Osteocyte (in vitro differentiated cells): ENCODE results near the gene PCK1. TPM values are rescaled to one million over a fixed set of nuclear protein-coding genes. Genes with fewer than 3 reads are reported as not detected.

Experiments used
- DNase-seq: peaks from one replicate; pipeline ENCODE4 v3.0.0; 2021; ENCODE audit warnings: mixed read lengths; ENCODE audit not compliant: unreplicated experiment; ENCODE audit errors: extremely low spot score
- H3K27ac Mint-ChIP-seq: one replicate; pipeline ENCODE4 v1.8.0; 2021; ENCODE audit warnings: mild to moderate bottlenecking, mixed read lengths; ENCODE audit not compliant: unreplicated experiment
- H3K27me3 Mint-ChIP-seq: one replicate; pipeline ENCODE4 v1.8.0; 2021; ENCODE audit warnings: mixed read lengths; ENCODE audit not compliant: unreplicated experiment
- H3K36me3 Mint-ChIP-seq: one replicate; pipeline ENCODE4 v1.8.0; 2021; ENCODE audit warnings: mixed read lengths; ENCODE audit not compliant: unreplicated experiment
- H3K4me1 Mint-ChIP-seq: one replicate; pipeline ENCODE4 v1.8.0; 2021; ENCODE audit warnings: mixed read lengths; ENCODE audit not compliant: unreplicated experiment
- H3K4me3 Mint-ChIP-seq: one replicate; pipeline ENCODE4 v1.8.0; 2021; ENCODE audit warnings: mild to moderate bottlenecking, moderate library complexity, mixed read lengths; ENCODE audit not compliant: unreplicated experiment
- H3K9me3 Mint-ChIP-seq: one replicate; pipeline ENCODE4 v1.8.0; 2021; ENCODE audit warnings: mixed read lengths; ENCODE audit not compliant: unreplicated experiment
- CTCF ChIP-seq: fragments of 200-600 bp; sonication (generic); IDR thresholded peaks from 2 replicates; pipeline ENCODE4 v1.5.0; 2021; ENCODE audit warnings: antibody characterized with exemption, mild to moderate bottlenecking, moderate library complexity
- total RNA-seq: library from RNA; stranded (reverse); gene quantifications from 2 replicates; pipeline ENCODE4 v1.2.1, GENCODE V29; 2021

Gene PCK1
- total RNA-seq, 1 donor from 2014 or later, result not detected

DNA sequence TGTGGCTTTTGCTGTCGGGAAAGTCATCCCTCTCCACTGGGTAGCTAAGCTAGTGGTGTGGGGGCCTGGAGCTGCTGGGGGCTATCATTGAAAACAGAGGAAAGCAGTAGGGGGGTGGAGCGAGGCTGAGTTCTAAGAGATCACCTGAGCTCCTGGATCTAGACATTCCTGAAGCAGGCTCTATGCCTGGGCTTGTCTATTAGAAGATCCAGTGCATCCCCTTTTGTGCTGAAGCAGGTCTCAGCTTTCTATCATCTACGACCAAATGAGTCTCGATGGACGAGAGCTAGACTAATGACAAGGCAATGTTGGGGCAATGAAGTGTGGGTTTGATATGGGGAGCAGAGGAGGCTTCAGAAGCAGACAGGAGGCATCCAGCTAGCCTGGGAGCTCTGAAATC, 40.8 kb downstream of the PCK1 start:
- Mint-ChIP-seq H3K4me3 (no peak overlapping the region), H3K27ac (no peak overlapping the region), H3K27me3 (peaks cover 9% of the 10 kb centered on the region), H3K9me3 (no peaks in the 10 kb centered on the region), H3K36me3 (no peaks in the 10 kb centered on the region), H3K4me1 (peaks cover 1% of the 10 kb centered on the region)
- TF ChIP-seq CTCF, result no peak
- DNase-seq, result no peak

GRCh38 chr20:57603120-57603519, 42.2 kb downstream of the PCK1 start:
- H3K4me3 Mint-ChIP-seq, result no peak overlapping the region
- H3K4me1 Mint-ChIP-seq, result no peaks in the 10 kb centered on the region

DNA sequence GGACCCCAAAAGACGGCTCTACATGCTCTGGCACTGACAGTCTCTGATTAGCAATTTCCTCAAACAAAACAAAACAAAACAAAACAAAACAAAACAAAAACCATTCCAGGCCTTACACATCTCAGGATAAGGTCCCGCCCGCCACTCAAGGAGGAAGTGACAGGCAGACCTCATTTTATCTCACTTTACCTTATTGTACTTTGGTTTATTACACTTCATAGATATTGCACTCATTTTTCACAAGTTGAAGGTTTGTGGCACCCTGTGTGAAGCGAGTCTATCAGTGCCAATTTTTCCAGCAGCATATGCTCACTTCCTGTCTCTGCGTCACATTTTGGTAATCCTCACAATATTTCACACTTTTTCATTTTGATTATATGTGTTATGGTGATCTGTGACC, 44.1 kb downstream of the PCK1 start:
- no peak overlapping the region for H3K27ac Mint-ChIP-seq
- H3K9me3 Mint-ChIP-seq, result no peaks in the 10 kb centered on the region
- no peak for TF ChIP-seq CTCF
- H3K4me1 Mint-ChIP-seq, result no peaks in the 10 kb centered on the region
- H3K27me3 Mint-ChIP-seq, result peaks cover 33% of the 10 kb centered on the region
- H3K4me3 Mint-ChIP-seq, result no peak overlapping the region
- DNase-seq, result no peak
- H3K36me3 Mint-ChIP-seq, result no peaks in the 10 kb centered on the region

More at GRCh38 chr20:57603120-57603519, 42.2 kb downstream of the PCK1 start:
- Mint-ChIP-seq H3K27me3 (peaks cover 21% of the 10 kb centered on the region), H3K27ac (no peak overlapping the region), H3K9me3 (no peaks in the 10 kb centered on the region), H3K36me3 (no peaks in the 10 kb centered on the region)
- DNase-seq, result no peak
- TF ChIP-seq CTCF, result no peak

DNA sequence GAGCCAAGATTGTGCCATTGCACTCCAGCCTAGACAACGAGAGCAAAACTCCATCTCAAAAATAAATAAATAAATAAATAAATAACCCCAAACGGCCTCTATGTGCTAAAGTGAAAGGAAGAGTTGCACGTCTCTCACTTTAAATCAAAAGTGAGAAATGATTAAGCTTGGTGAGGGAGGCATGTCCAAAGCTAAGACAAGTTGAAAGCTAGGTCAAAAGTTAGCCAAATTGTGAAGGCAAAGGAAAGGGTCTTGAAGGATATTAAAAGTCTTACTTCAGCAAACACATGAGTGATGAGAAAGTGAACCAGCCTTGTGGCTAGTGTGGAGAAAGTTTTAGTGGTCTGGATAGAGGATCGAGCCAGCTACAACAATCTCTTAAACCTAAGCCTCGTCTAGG, 45.0 kb downstream of the PCK1 start:
- Mint-ChIP-seq H3K4me3 (no peak overlapping the region), H3K36me3 (no peaks in the 10 kb centered on the region), H3K4me1 (no peaks in the 10 kb centered on the region), H3K27me3 (peaks cover 38% of the 10 kb centered on the region), H3K9me3 (no peaks in the 10 kb centered on the region), H3K27ac (no peak overlapping the region)
- no peak for TF ChIP-seq CTCF
- DNase-seq, result no peak

- H3K27me3 Mint-ChIP-seq, result peaks cover 48% of the 10 kb centered on the region
- no peak overlapping the region for H3K27ac Mint-ChIP-seq
- no peak for DNase-seq
- no peaks in the 10 kb centered on the region for H3K36me3 Mint-ChIP-seq
- H3K4me3 Mint-ChIP-seq, result no peak overlapping the region
- TF ChIP-seq CTCF, result no peak
- no peaks in the 10 kb centered on the region for H3K4me1 Mint-ChIP-seq
- no peaks in the 10 kb centered on the region for H3K9me3 Mint-ChIP-seq
Measured at GRCh38 chr20:57608516-57608915, 47.6 kb downstream of the PCK1 start.
